GM18858 (cell line): Measurements from ENCODE around the gene HK2.

Experiments used
- ATAC-seq: cut with Tn5 transposase; IDR thresholded peaks from one replicate; pipeline ENCODE4 v1.9.1; 2021; ENCODE audit not compliant: unreplicated experiment

Gene HK2

DNA sequence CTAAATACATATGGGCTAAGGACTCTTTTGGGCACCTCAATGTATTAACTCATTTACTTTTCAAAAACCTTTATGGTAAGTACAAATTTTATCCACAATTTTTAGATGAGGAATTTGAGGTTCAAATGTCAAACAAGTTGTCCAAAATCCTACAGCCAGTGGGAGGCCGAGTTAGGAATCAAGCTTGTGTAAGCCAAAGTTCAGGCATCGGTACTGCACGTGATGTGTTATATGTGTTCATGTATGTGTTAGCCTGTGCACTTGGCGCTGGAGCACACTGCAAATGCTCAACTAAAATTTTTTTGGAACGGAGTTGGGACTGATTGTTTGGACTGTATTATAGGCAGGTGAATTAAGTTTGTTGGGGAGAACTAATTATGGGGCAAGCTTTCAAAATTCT lies 22.7 kb downstream of the HK2 start:
- no peak for ATAC-seq

DNA sequence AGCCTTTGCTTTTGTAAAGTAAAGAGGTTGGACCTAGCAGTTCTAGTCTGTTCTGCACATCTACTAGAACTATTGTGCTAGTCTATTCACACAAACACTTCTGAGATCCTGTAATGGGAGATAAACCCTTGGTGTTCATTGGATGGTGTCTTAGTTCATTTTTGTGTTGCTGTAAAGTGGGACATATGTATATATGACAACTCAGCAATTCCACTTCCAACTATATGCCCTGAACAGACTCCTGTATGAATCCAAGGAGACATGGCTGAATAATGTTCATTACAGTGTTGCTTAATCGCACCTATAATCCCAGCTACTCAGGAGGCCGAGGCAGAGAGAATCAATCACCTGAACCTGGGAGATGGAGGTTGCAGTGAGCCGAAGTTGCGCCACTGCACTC lies 23.3 kb downstream of the HK2 start:
- ATAC-seq = no peak

DNA sequence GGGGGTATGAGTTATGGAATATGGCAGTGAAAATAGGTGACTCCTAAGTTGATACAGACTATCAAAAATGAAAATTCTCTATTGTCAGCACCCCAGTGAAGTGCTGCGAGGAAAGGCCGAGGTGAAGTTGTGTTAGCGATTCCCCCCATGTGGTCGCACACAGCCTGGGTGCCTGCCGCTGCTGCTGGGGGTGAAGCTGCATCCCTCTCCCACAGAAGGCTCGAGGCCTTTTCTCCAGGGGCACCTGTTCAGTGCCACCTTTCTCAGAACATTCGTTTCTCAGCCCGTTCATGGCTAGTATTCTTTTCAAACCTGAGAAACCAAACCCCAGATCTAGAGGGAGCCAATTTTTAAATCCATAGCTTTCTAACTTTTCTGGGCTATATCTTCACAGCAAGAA lies 23.8 kb downstream of the HK2 start:
- ATAC-seq = no peak

DNA sequence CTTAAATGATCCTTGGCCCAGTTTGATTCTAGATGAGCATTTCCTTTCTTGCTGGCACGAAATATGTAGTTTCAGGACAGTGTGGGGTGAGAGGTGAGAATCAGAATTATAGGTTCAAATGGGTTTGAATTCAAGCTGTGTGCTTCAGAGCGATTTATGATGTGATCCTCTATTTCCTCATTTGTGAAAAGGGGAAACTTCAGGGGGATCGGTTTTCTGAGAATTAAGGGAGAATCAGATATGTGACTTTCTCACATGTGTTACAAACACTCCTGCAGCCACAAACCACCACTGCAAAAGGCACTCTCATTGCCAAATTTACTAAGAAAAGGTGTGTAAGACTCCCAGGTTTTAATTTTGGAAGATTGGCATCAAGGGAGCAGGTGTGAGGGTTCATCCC lies 24.4 kb downstream of the HK2 start:
- ATAC-seq = no peak

DNA sequence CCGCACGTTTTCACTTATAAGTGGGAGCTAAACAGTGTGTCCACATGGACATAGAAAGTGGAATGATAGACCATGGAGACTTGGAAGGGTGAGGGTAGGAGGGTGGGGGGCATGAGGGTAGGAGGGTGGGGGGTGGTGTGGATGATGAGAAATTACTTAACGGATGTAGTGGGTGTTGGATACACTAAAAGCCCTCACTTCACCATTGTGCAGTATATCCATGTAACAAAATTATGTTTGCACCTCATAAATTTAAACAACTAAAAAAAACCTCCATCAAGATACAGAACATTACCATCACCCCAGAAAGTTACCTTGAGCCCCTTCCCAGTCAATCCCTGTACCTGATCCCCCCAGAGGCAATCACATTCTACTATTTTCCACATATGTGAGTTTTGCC lies 26.2 kb downstream of the HK2 start:
- ATAC-seq = no peak

DNA sequence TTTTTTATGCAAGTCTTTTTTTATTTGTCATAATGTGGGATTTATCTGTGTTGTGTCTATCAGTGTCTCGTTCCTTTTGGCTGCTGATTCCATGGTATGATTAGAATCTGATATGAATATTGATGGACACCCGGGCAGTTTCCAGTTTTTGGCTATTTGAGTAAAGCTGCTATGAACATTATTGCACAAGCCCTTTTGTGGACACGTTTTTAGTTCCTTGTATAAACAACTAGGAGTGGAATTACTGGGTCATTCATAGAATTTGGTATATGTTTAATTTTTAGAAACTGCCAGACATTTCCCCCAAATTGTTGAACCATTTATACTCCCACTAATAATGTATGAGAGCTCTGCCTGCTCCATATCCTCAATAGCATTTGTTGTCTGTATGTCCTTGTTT lies 26.6 kb downstream of the HK2 start:
- ATAC-seq = no peak

DNA sequence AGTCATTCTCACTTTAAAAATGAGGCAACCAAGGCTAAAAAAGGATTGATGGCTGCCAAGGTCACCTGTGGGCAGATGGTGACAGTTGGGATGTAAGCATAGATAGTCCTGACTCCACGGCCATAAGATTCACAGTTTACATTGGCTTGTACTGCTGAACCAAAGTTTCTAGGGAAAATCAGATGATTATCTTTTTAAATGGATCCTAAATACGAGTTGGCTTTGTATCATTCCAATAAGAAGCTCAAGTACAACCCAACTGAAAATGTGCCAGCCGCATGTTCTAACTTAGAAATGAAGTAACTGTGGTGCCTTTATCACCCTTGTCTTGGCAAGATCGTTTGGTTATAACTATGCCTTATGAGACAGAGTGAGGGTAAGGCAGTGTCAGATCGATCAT lies 27.6 kb downstream of the HK2 start:
- no peak for ATAC-seq

DNA sequence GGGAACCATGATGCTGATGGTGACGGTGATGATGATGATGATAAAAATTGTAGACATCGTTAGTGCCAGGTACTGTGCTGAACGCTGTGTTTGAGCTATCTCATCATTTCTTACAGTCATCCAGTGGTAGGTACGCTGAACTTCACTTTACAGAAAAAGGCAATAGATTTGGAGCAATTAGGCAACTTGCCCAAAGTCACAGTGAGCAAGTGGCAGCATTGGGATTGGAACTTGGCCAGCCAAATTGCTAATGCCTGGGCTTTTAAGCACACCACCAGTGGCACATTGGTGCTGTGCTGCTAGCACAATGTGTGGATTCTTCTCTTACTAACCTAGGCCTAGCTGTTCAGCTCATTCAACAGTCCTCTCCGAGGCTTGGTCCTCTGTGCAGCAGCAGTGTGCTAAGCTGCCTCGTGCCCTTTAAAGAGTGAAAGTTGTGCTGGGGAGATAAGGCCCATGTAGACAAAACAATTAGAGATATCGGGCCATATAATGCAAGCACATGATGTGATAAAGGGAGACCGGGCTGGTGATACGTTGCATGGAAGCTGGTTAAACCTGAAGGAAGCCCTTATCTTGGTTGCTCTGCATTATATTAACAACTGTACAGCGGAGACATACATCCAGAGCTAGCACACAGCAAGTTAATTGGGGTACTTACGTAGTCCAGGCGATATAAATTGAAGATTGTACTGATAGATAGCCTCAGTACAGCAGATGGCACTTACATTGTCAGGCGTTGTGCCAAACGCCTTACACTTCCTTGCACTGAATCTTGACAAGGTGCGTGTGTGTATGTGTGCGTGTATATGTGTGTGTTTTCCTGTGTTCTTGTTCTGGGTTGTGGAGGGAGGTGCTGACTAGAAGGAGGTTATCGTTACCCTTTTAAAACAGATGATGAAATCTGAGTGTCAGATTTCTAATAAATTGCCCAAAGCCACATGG lies 28.4 kb downstream of the HK2 start:
- ATAC-seq = no peak

DNA sequence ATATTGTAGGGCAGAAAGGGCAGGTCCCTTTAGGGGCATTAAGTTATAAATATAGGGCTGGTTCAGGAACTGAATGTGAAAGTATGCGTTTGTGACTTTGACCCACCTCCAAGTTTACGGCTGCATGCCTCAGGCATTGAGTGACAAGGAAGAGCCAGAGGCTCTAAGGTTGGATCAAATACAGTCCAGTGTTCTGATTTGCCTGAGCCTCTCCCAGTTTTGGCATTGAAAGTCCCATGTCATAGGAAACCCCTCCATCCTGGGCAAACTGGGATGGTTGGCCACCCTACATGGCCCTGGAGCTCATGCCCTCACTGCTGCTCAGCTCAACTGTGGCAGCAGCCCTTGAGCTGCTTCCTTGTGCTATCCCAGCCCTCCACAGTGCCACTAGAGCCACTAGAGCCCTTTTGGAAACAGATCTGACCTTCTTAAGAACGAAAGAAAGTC lies 29.9 kb downstream of the HK2 start:
- ATAC-seq = no peak

DNA sequence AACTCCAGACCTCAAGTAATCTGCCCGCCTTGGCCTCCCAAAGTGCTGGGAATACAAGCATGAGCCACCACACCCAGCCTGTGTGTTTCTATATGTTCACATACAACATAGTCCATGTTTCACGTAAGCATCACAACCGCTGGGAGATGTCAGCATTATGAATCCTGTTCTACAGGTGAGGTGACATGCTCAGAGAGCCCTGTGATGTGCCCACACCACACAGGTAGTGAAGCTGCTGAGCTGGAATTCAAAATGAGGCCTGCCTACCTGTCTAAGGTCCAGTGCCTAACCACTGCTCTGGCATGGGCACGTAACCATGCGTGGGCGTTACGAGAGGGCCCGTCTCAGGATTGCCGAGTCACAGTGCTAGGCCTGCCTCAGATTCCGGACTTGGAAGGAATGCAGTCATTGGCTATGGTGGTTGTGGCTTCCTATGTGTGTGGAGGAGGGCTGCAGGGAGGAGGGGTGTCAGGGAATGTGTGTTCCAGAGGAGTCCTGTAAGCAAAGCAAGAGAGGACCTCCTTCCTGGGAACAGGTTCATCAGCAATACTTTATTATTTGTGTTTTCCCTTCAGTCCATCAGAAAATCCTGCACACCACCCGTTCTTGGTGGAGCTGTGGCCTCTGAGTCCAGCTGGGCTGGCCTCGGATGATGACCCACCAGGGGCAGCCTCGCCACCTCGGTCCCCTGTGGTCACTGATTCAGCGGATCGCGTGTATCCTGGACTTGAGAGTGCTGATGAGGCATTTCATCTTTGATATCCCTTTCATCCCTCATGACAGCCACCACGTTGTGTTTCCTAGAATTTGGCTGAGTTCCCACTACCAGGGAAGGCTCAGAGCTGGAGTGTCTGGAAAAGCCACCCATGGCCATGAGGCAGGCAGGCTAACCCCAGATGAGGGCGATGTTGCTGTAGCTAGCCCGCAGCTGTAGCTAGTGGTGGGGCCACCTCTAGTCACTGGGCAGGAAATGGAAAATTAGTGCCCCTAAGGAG lies 31.1 kb downstream of the HK2 start:
- no peak for ATAC-seq

DNA sequence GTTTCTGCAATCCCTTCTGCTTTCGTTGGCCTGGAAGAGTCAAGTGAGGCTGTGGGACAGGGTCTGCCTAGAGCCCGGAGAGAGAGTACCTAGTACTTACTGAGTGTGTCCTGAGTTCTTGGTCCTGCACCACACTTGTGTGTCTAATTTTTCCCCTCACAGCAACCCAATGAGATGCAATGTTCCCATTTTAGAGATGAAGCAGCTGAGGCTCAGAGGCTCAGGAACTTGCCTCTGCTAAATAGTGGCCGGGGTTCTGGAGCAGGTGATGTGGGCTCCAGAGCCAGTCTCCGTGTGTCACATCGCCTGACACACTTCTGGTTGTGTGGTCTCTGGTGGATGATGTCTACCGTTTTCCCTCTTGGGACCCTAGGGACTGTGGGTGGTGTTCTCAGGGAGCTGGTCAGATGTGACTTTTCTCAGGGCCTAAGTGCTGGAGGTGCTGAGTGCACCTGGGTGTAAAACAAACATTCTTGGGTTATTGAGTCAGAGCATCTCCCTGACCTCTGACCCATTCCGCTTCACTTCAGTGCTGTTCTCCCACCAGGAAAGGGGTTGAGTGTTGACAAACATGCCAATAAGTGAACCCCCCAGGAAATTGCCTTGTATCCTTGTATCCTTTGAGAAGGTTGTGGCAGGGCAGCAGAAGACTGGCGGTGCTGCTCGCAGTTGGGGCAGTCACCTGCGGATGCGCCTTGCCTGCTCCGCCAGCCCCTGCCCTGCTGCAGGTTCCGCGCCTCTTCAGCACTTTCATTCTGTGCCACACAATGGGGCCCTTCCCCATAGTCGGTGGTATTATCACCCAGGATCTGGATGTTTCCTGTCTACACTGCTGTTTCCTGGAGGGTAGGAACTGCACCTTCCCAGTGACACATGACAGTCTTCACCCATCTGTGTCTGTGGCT lies 32.1 kb downstream of the HK2 start:
- no peak for ATAC-seq

DNA sequence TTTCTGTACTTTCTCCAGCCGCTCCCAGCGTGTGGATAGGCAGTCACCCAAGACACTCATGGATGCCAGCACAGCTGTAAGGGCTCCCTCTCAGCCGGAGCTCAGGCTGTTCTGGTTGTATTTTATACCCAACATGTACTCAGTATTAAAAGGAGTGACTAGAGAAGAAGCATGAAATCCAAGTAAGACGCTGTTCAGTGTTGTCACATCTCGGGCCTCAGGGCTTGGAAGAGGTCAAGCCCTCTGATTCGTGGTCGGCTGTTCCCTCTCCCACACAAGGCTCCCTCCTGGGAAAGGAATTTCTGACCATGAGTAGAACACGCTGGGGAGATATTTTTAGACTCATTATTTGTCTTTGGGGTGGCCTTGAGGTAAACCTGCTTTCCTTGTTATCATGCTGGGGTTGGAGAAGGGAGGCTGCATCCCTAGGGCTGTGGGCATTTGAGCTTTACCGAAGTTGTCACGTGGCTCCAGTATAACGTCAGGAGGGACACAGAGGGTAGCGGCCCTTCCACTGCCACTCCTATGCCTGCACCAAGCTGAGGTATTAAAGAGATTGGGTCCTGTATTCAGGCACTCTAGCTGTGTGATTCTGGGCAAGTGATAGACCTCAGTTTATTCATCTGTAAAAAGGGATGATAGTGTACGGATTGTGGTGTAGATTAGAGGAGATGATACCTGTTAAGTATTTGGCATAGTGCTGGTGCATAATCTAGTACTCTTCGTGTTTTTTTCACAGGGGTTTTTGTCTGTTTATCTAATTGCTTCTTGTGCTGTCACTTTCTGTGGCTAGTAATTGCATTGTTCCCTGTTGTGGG lies 34.1 kb downstream of the HK2 start:
- no peak for ATAC-seq

DNA sequence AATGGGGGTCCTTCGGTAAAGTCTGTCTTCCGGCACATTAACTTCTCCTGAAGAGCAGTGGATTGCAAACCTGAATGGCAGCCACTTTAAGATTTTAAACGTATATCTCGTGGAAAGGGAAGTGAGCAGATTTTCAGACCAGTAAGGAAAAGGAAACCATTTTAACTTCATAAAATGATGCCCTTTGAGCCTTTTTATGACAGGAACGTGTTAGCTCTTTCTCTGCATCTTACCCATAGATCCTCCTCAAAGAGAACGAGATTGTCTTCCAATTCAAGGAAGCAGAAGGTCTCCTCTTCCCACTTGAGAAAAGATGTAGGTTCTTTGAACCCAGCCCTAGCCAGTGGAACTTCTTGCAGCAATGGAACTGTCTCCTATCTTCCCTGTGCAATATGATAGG lies 35.6 kb downstream of the HK2 start:
- no peak for ATAC-seq

DNA sequence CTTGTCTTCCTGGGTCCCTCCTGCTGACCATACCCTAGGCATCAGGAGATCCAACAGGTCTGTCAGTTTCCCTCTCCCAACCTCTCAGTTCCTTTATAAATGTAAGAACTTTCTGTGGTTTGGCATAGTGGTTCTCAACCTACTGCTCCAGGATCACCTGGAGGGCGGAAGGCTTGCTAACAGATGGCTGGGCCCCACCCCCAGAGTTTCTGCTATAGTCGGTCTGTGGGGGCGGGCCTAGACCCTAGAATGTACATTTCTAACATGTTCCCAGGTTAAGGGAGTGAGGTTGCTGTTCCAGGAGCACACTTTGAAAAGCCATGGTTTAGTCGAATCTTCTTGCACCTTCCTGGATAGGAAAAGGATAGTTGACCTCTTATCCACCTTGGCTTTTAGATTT lies 37.0 kb downstream of the HK2 start:
- ATAC-seq = no peak

DNA sequence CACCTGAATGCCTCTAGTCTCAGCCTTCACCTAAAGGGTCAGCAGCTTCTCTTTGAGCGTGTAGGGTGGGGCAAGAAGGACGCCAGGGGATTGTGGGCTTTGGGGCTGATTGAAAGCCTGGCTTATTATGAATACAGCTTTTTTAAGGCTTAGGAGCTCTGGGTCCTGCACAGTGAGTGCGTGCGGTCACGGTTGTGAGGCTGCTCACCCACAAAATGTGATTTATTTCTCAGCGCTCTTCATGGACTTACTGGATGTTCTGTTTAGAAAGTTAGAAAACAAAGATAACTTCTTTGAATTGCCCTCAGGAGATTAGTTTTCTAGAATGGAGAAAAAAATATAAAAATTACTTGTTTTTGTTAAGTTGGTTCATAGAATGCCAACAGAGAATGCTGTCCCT lies 37.5 kb downstream of the HK2 start:
- no peak for ATAC-seq

DNA sequence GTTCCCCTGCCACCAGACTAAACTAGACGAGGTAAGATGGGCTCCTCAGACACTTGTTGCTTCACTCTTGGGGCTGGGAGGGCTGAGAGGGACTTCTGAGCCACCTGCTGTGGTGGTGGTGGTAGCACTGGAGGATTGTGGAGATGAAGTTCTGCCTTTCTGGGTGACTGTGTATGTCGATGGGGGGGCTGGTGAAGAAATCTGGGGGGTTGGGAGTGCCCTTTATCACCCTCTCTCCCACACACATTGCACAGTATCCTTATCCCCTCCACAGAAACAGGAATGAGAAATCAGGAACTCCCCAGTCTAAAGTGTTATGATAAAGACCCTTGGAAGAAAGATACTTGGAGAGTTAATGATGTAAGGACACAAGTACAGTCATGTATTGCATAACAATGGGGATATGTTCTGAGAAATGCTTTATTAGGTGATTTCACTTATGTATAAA lies 38.5 kb downstream of the HK2 start:
- ATAC-seq = no peak

DNA sequence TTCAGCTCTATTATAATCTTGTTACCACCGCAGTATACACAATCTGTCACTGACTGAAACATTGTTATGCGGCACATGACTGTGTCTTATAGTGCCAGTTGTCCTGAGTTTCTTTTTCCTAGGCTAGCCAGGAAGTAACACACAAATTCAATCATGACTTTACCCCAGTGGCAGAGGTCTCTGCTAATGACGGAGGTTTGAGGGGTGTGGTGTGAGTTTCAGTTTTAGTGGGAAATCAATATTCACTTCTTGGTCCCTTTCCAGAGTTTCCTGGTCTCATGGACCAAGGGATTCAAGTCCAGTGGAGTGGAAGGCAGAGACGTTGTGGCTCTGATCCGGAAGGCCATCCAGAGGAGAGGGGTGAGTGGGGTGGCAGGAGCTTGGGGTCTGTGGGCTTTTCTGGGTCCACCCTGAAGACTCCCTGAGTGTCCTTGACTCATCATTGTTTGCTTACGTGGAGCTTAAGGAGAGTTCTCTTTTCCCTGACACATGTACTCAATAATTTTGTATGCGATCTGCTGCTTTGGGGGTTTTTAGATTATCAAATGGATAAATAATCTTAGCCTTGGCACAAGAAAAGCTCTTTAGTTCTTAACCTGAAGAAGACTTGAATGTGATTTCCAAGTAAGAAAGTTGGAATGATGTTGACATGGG lies 39.2 kb downstream of the HK2 start:
- ATAC-seq = no peak

DNA sequence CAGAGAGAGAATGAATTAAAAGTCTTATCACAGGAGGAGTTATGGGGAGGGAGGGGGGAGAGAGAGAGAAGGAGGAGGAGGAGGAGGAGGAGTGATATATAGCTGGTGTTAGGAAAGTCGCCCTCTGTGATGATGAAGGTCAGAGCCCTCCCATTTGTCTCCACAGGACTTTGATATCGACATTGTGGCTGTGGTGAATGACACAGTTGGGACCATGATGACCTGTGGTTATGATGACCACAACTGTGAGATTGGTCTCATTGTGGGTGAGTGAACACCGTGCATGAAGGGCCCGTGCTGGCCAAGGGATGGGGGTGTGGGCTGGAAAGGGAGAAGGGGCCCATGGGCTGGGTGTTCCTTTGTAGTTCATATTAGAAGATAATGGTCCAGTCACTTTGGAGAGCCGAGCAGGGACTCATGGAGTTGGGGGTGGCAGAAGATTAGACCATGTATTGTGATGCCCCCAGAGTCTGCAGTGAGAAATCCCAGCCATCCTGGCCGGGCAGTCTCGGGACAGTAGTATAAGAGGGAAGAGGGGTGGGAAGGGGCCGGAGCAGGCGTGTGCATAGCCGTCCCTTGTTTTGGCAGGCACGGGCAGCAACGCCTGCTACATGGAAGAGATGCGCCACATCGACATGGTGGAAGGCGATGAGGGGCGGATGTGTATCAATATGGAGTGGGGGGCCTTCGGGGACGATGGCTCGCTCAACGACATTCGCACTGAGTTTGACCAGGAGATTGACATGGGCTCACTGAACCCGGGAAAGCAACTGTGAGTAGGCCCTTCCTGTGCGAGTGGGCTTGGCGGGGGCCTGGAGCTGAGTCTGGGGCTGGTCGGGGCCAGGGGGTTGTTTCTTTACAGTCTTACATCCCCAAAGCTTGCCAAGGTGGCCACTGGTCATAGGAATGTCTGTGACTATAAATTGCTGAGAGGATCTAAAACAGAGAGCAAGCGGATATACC lies 40.0 kb downstream of the HK2 start:
- ATAC-seq = no peak
